NCI-H1436 (cell line): ENCODE data around the gene RAB31.
"Not testable (repeated sequence)": the region's sequence is repeated elsewhere in the genome, so short reads cannot be mapped to it uniquely, and the experiment has no call there.

Experiments
- DNase-seq: peaks from one replicate; lab custom pipeline; 2025; lab: John Stamatoyannopoulos, UW

Gene RAB31

GRCh38 chr18:9760641-9761040, 52.5 kb downstream of the RAB31 start:
- DNase-seq, result no peak

GRCh38 chr18:9762526-9762925, 54.4 kb downstream of the RAB31 start:
- DNase-seq, result no peak

GRCh38 chr18:9763157-9763556, 55.1 kb downstream of the RAB31 start:
- DNase-seq, result no peak

GRCh38 chr18:9764011-9764481, 55.9 kb downstream of the RAB31 start:
- DNase-seq, result no peak

- no peak for DNase-seq
These were observed 57.4 kb downstream of the RAB31 start for GRCh38 chr18:9765501-9765900.

- no peak for DNase-seq
These were observed 58.0 kb downstream of the RAB31 start for GRCh38 chr18:9766076-9766481.

- no peak for DNase-seq
These were observed 58.6 kb downstream of the RAB31 start for GRCh38 chr18:9766740-9767139.

- DNase-seq, result not testable (repeated sequence)
These were observed 60.1 kb downstream of the RAB31 start for GRCh38 chr18:9768071-9768691.

GRCh38 chr18:9770111-9770510, 62.0 kb downstream of the RAB31 start:
- DNase-seq, result not testable (repeated sequence)

- DNase-seq, result no peak
These were observed 63.3 kb downstream of the RAB31 start for GRCh38 chr18:9771261-9771976.

- no peak for DNase-seq
These were observed 64.0 kb downstream of the RAB31 start for GRCh38 chr18:9771977-9772660.

GRCh38 chr18:9772847-9773677, 65.0 kb downstream of the RAB31 start:
- no peak for DNase-seq

- DNase-seq, result no peak
These were observed 66.0 kb downstream of the RAB31 start for GRCh38 chr18:9774150-9774549.

GRCh38 chr18:9775178-9775577, 67.1 kb downstream of the RAB31 start:
- no peak for DNase-seq

GRCh38 chr18:9779630-9780029, 71.5 kb downstream of the RAB31 start:
- no peak for DNase-seq

- DNase-seq, result no peak
These were observed 74.2 kb downstream of the RAB31 start for GRCh38 chr18:9782073-9782857.

- no peak for DNase-seq
These were observed 78.5 kb downstream of the RAB31 start for GRCh38 chr18:9786631-9787030.

- DNase-seq, result no peak
These were observed 78.9 kb downstream of the RAB31 start for GRCh38 chr18:9787036-9787435.

GRCh38 chr18:9787712-9788111, 79.6 kb downstream of the RAB31 start:
- no peak for DNase-seq

- no peak for DNase-seq
These were observed 80.0 kb downstream of the RAB31 start for GRCh38 chr18:9788140-9788539.

GRCh38 chr18:9788860-9789259, 80.8 kb downstream of the RAB31 start:
- no peak for DNase-seq
